Smooth muscle cell (in vitro differentiated cells): Measurements from ENCODE around the gene CREG2. TPM values are rescaled to one million over a fixed set of nuclear protein-coding genes. Genes with fewer than 3 reads are reported as not detected.
A peak's percentile ranks its signal among the peaks of the same experiment; 100 is the strongest.
"Not testable (repeated sequence)": the region's sequence is repeated elsewhere in the genome, so short reads cannot be mapped to it uniquely, and the experiment has no call there.

Experiments
- DNase-seq: peaks from one replicate; lab custom pipeline; 2025; ENCODE audit not compliant: unreplicated experiment; lab: John Stamatoyannopoulos, UW
- H2AFZ ChIP-seq: fragments of 200-600 bp; sonication (generic); 2 replicates; pipeline ENCODE4 v1.6.0; 2016; ENCODE audit warnings: antibody characterized with exemption, low read depth, mild to moderate bottlenecking
- H3F3A ChIP-seq: fragments of 200-600 bp; sonication (generic); 2 replicates; pipeline ENCODE4 v1.6.0; 2017; ENCODE audit warnings: antibody characterized with exemption, low read depth
- H3K27ac ChIP-seq: fragments of 200-600 bp; sonication (generic); 2 replicates; pipeline ENCODE4 v1.5.1; 2016; ENCODE audit warnings: low read depth, mild to moderate bottlenecking
- H3K27me3 ChIP-seq: fragments of 200-600 bp; sonication (generic); 2 replicates; pipeline ENCODE4 v1.6.1; 2016; ENCODE audit warnings: low read depth, mild to moderate bottlenecking
- H3K36me3 ChIP-seq: fragments of 200-600 bp; sonication (generic); 2 replicates; pipeline ENCODE4 v1.5.1; 2016; ENCODE audit warnings: low read depth
- H3K4me1 ChIP-seq: fragments of 200-600 bp; sonication (generic); 2 replicates; pipeline ENCODE4 v1.5.1; 2016; ENCODE audit warnings: low read depth
- H3K4me2 ChIP-seq: fragments of 200-600 bp; sonication (generic); 2 replicates; pipeline ENCODE4 v1.6.0; 2016; ENCODE audit warnings: mild to moderate bottlenecking
- H3K4me3 ChIP-seq: fragments of 200-600 bp; sonication (generic); 2 replicates; pipeline ENCODE4 v1.5.1; 2016; ENCODE audit warnings: mild to moderate bottlenecking
- H3K79me2 ChIP-seq: fragments of 200-600 bp; sonication (generic); 2 replicates; pipeline ENCODE4 v1.6.0; 2016; ENCODE audit warnings: low read depth, mild to moderate bottlenecking
- H3K9ac ChIP-seq: fragments of 200-600 bp; sonication (generic); 2 replicates; pipeline ENCODE4 v1.6.0; 2016; ENCODE audit warnings: low read depth
- H3K9me3 ChIP-seq: fragments of 200-600 bp; sonication (generic); replicated peaks from 2 replicates; pipeline ENCODE4 v1.5.1; 2016; ENCODE audit warnings: low read depth
- H4K20me1 ChIP-seq: fragments of 200-600 bp; sonication (generic); 2 replicates; pipeline ENCODE4 v1.6.0; 2016; ENCODE audit warnings: low read depth
- WGBS: methylation state at CpG from one replicate; pipeline ENCODE4 v1.1.7; 2016; ENCODE audit warnings: low lambda C conversion rate; 5-methylcytosine and 5-hydroxymethylcytosine counted together
- polyA plus RNA-seq: library from polyadenylated mRNA; unstranded; fragments of >200 nt; fragmentation: Nextera tagmentation; extraction: Ambion mirVana; gene quantifications from 2 replicates; pipeline ENCODE4 v1.2.1, GENCODE V29; 2016
- total RNA-seq: library from RNA; depleted of rRNA; stranded (reverse); fragments of >200 nt; gene quantifications from 2 replicates; pipeline ENCODE4 v1.2.3, GENCODE V29; 2014
- TF ChIP-seq, protein P1 (sequence below): fragments of 200-600 bp; sonication (generic); IDR thresholded peaks from 2 replicates; pipeline ENCODE4 v1.5.1; 2017; ENCODE audit warnings: borderline replicate concordance, mild to moderate bottlenecking, antibody characterized with exemption; ENCODE audit not compliant: insufficient read depth, poor library complexity, severe bottlenecking

CREG2 gene
- total and polyA plus RNA-seq, 2 experiments from 2014 or later, result 0.62 to 1.2 TPM

DNA sequence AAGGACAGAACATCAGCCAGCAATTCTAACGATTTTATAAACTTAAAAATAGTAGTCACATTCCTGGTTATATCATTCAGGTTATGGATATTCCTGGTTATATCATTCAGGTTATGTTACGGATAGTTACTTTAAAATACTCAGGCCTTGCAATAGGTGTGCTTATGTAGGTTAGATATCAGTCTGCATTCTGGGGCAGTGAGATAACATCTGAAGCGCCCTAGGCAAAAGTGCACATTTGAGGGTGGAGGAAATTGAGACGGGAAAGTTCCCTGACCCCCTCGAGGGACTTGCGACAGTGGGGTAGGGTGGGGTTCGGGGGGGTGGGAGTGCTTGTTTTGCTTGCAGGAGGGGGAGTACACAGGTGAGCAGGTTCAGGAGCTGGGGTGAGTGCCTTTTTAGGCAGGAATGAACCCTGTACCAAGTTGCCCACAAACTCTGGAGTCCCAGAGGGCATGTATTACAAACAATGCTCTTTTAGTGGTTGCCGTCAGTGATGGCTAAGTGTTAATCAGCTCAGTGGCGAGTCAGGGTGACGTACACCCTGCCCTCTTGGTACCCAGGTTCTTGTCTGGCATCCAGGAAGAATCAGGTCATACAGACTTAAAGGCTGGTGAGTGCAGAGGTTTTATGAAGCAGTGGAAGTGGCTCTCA lies 31.8 kb downstream of the CREG2 start:
- Histone ChIP-seq H3K9ac (no peak overlapping the region), H3K9me3 (no peaks in the 10 kb centered on the region), H4K20me1 (no peaks in the 10 kb centered on the region), H3K4me3 (no peak overlapping the region), H3K27me3 (no peaks in the 10 kb centered on the region), H3K36me3 (no peaks in the 10 kb centered on the region), H3K4me1 (no peaks in the 10 kb centered on the region), H3K79me2 (no peaks in the 10 kb centered on the region), H3K27ac (peak overlapping the region; percentile 34), H3F3A (no peaks in the 10 kb centered on the region), H2AFZ (no peak overlapping the region), H3K4me2 (no peak overlapping the region)
- WGBS, result 76% methylated on average over 10 of the region's 10 CpGs
- DNase-seq, result no peak
- TF ChIP-seq, protein P1, sequence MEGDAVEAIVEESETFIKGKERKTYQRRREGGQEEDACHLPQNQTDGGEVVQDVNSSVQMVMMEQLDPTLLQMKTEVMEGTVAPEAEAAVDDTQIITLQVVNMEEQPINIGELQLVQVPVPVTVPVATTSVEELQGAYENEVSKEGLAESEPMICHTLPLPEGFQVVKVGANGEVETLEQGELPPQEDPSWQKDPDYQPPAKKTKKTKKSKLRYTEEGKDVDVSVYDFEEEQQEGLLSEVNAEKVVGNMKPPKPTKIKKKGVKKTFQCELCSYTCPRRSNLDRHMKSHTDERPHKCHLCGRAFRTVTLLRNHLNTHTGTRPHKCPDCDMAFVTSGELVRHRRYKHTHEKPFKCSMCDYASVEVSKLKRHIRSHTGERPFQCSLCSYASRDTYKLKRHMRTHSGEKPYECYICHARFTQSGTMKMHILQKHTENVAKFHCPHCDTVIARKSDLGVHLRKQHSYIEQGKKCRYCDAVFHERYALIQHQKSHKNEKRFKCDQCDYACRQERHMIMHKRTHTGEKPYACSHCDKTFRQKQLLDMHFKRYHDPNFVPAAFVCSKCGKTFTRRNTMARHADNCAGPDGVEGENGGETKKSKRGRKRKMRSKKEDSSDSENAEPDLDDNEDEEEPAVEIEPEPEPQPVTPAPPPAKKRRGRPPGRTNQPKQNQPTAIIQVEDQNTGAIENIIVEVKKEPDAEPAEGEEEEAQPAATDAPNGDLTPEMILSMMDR, result no peak

DNA sequence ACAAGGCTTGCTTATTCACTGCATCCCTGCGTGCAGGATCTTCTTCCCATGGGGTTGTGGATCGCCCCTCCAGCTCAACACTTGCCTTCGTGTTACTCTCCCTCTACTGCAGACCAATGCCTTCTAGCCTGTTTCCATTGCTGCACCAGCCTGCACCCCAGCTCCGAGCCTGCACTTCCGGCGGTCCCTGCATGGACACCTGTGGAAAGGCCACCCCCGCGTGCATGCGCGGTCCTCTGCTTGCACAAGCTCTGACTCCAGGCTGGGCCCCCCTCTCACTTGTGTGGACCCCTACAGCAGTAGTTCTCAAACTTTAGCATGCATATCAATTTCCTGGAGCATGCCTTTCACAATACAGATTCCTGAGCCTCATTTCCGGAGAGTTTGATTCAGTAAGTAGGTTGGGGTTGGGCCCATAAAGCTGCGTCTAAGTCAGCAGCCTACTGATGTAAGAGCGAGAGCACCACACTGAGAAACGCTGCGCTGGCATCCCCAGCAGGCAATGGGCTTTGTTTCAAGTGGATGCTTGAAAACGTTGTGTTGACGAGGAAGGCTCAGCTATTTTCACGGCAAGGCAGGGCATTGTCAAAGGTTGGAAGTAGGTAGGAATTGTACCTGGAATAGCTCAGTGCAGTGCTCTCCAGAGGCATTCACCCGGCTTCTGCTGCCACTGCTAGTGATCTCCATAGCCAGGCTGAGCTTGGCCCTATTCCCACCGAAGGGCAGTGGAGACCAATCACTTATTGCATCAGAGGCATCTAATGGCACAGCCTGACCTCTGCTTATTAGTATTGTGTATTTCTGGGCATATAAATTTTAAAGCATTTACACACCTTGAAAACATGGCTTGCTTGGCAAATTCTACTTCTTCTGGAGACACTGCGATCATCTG lies 32.6 kb downstream of the CREG2 start:
- Histone ChIP-seq H3K27me3 (no peaks in the 10 kb centered on the region), H3K36me3 (no peaks in the 10 kb centered on the region), H3K9me3 (no peaks in the 10 kb centered on the region), H3K79me2 (no peaks in the 10 kb centered on the region), H3K27ac (no peak overlapping the region), H3F3A (no peaks in the 10 kb centered on the region), H3K9ac (no peak overlapping the region), H3K4me2 (no peak overlapping the region), H3K4me3 (no peak overlapping the region), H2AFZ (no peak overlapping the region), H3K4me1 (no peaks in the 10 kb centered on the region), H4K20me1 (no peaks in the 10 kb centered on the region)
- TF ChIP-seq, protein P1, result no peak
- 90% methylated on average over 21 of the region's 21 CpGs for WGBS
- DNase-seq, result no peak

DNA sequence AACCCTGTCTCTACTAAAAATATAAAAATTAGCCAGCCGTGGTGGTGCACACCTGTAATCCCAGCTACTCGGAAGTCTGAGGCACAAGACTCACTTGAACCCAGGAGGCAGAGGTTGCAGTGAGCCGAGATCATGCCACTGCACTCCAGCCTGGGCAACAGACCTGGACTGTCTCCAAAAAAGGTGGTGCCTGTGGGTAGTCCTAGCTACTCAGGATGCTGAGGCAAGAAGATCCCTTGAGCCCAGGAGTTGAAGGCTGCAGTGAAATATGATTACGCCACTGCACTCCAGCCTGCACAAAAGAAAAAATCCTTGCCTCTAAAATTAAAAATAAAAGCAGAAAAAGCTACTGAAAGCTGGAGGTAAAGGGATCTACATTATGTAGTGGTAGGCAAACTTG lies 34.7 kb downstream of the CREG2 start:
- not testable (repeated sequence) for H3F3A ChIP-seq, H2AFZ ChIP-seq, H3K27me3 ChIP-seq, H4K20me1 ChIP-seq, DNase-seq, H3K79me2 ChIP-seq, H3K4me3 ChIP-seq, H3K36me3 ChIP-seq, H3K9ac ChIP-seq, H3K27ac ChIP-seq, H3K4me1 ChIP-seq, H3K4me2 ChIP-seq, H3K9me3 ChIP-seq
- 99% methylated on average over 4 of the region's 4 CpGs for WGBS

DNA sequence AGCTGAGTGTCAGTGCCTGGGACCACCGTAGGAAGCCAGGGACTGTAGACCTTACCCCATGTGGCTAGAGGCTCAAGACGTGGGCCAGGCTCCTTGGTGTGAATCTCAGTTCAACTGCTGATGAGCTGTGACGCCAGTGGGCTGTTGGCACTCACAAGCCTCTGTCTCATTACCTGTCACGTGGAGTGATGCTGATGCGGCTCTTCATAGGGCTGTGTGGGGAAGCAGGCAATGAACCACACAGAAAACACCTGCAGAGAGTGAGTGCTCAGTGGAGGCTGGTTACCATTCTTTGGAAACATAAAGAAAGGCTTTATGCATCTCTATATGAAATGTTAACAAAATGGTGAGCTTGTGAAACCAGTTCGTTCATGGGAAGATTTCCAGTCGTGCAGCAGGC lies 36.1 kb downstream of the CREG2 start:
- no peak overlapping the region for H3K9ac ChIP-seq
- no peaks in the 10 kb centered on the region for H3K27me3 ChIP-seq
- no peak overlapping the region for H3K4me2 ChIP-seq
- DNase-seq, result no peak
- 93% methylated on average over 7 of the region's 7 CpGs for WGBS
- no peak overlapping the region for H2AFZ ChIP-seq
- H3K4me3 ChIP-seq, result no peak overlapping the region
- H3K27ac ChIP-seq, result no peak overlapping the region
- H4K20me1 ChIP-seq, result no peaks in the 10 kb centered on the region
- no peaks in the 10 kb centered on the region for H3K36me3 ChIP-seq
- TF ChIP-seq, protein P1, result no peak
- no peaks in the 10 kb centered on the region for H3F3A ChIP-seq
- no peaks in the 10 kb centered on the region for H3K9me3 ChIP-seq
- H3K4me1 ChIP-seq, result no peaks in the 10 kb centered on the region
- no peaks in the 10 kb centered on the region for H3K79me2 ChIP-seq
